Esophagus squamous epithelium (tissue), 5 donors: ENCODE results near the gene ADGRB3. TPM values are rescaled to one million over a fixed set of nuclear protein-coding genes. Genes with fewer than 3 reads are reported as not detected.

ENCODE experiments used
- DNase-seq: peaks from one replicate; lab custom pipeline; 2025; lab: John Stamatoyannopoulos, UW
- H3K27ac ChIP-seq, 4 donors: fragments of 200-600 bp; sonication (generic); one replicate each; pipeline ENCODE4 v1.5.1; 2016 to 2019; ENCODE audit warnings: mild to moderate bottlenecking in 1 of 4
- H3K27me3 ChIP-seq, 4 donors: fragments of 200-600 bp; sonication (generic); 1 replicate in 3 of 4; 2 replicates in 1 of 4; pipeline versions ENCODE4 v1.5.1 to v1.6.0; 2017 to 2021; ENCODE audit warnings: antibody characterized with exemption in 1 of 4
- H3K36me3 ChIP-seq, 3 donors: fragments of 200-600 bp; sonication (generic); one replicate each; pipeline ENCODE4 v1.5.1; 2016 to 2019
- H3K4me1 ChIP-seq, 3 donors: fragments of 200-600 bp; sonication (generic); one replicate each; pipeline ENCODE4 v1.5.1; 2017 to 2019
- H3K4me3 ChIP-seq, 4 donors: fragments of 200-600 bp; sonication (generic); 1 replicate in 3 of 4; 2 replicates in 1 of 4; pipeline ENCODE4 v1.5.1; 2016 to 2019; ENCODE audit warnings: mild to moderate bottlenecking in 2 of 4, moderate library complexity in 1 of 4
- H3K9me3 ChIP-seq, 3 donors: fragments of 200-600 bp; sonication (generic); one replicate each; pipeline ENCODE4 v1.5.1; 2016 to 2019
- CTCF ChIP-seq, 6 experiments: fragments of 450-650 bp in 4 of 6; fragments of 200-600 bp in 2 of 6; sonication (generic) in 2 of 6; IDR thresholded peaks; one replicate each; pipeline ENCODE4 v1.5.1; 2016 to 2019; ENCODE audit warnings: antibody characterized with exemption in 6 of 6, mild to moderate bottlenecking in 4 of 6, moderate library complexity in 4 of 6
- POLR2A ChIP-seq, 4 donors: fragments of 450-650 bp; IDR thresholded peaks; one replicate each; pipeline ENCODE4 v1.6.1; 2017; ENCODE audit warnings: antibody characterized with exemption in 4 of 4, mild to moderate bottlenecking in 4 of 4, moderate library complexity in 3 of 4
- WGBS, 2 donors: methylation state at CpG; one replicate each; pipeline ENCODE4 v1.1.5; 2018; 5-methylcytosine and 5-hydroxymethylcytosine counted together
- intact Hi-C: fragments of 100-400 bp; cut with DNase I; formaldehyde crosslinking; loops from one replicate; pipeline ENCODE4 v1.15.0; 2022
- total RNA-seq, 4 donors: library from RNA; depleted of rRNA; stranded (reverse); fragments of >200 nt; gene quantifications; one replicate each; pipeline ENCODE4 v1.1.0, GENCODE V29; 2016
- donor health status: DM: yes; HTN: yes; CAD: no.

The ADGRB3 gene
- total RNA-seq, 4 donors from 2014 or later, result 0.04 to 1.1 (median 0.32) TPM

- WGBS, 2 donors, result 55 to 64% methylated on average over 2 of the region's 2 CpGs
- TF ChIP-seq POLR2A (IDR thresholded peaks at IDR 0.05), result no peak
- no peak for TF ChIP-seq CTCF (IDR thresholded peaks at IDR 0.05)
- Histone ChIP-seq H3K4me3 (no peak overlapping the region), H3K9me3 (no peaks in the 10 kb centered on the region), H3K36me3 (no peaks in the 10 kb centered on the region), H3K4me1 (no peaks in the 10 kb centered on the region), H3K27ac (no peak overlapping the region), H3K27me3 (no peaks in the 10 kb centered on the region)
- DNase-seq, result no peak
- intact Hi-C loops, result no loop called here
Measured at GRCh38 chr6:68958327-68958726, 323.2 kb downstream of the ADGRB3 start.

- 38 to 39% methylated on average over 11 of the region's 11 CpGs for WGBS, 2 donors
- TF ChIP-seq POLR2A (IDR thresholded peaks at IDR 0.05) (no peak), CTCF (IDR thresholded peaks at IDR 0.05) (peak; percentile 31 to 80 (median 65))
- Histone ChIP-seq H3K36me3 (no peaks in the 10 kb centered on the region), H3K4me3 (no peak overlapping the region), H3K27ac (no peak overlapping the region), H3K4me1 (no peaks in the 10 kb centered on the region), H3K9me3 (no peaks in the 10 kb centered on the region), H3K27me3 (no peaks in the 10 kb centered on the region)
- intact Hi-C loops, result no loop called here
- DNase-seq, result no peak
Measured at GRCh38 chr6:68967549-68968300, 332.6 kb downstream of the ADGRB3 start.

GRCh38 chr6:68968301-68968649 lies 333.2 kb downstream of the ADGRB3 start:
- no peaks in the 10 kb centered on the region for H3K27me3 ChIP-seq
- WGBS, 2 donors, result 3 to 4% methylated on average over 4 of the region's 4 CpGs
- no peaks in the 10 kb centered on the region for H3K4me1 ChIP-seq
- H3K9me3 ChIP-seq, result no peaks in the 10 kb centered on the region
- intact Hi-C loops, result no loop called here
- no peak for TF ChIP-seq POLR2A (IDR thresholded peaks at IDR 0.05)
- no peak for TF ChIP-seq CTCF (IDR thresholded peaks at IDR 0.05)
- DNase-seq, result no peak
- H3K36me3 ChIP-seq, result no peaks in the 10 kb centered on the region
- H3K27ac ChIP-seq, result no peak overlapping the region
- no peak overlapping the region for H3K4me3 ChIP-seq

GRCh38 chr6:68973066-68973465 lies 338.0 kb downstream of the ADGRB3 start:
- Histone ChIP-seq H3K9me3 (no peaks in the 10 kb centered on the region), H3K4me3 (no peak overlapping the region), H3K27ac (no peak overlapping the region), H3K36me3 (no peaks in the 10 kb centered on the region), H3K27me3 (no peaks in the 10 kb centered on the region), H3K4me1 (no peaks in the 10 kb centered on the region)
- no peak for DNase-seq
- intact Hi-C loops, result no loop called here
- TF ChIP-seq POLR2A (IDR thresholded peaks at IDR 0.05), result no peak
- no peak for TF ChIP-seq CTCF (IDR thresholded peaks at IDR 0.05)

GRCh38 chr6:68975064-68975463 lies 340.0 kb downstream of the ADGRB3 start:
- Histone ChIP-seq H3K9me3 (no peaks in the 10 kb centered on the region), H3K4me3 (no peak overlapping the region), H3K27me3 (no peaks in the 10 kb centered on the region), H3K27ac (no peak overlapping the region), H3K36me3 (no peaks in the 10 kb centered on the region), H3K4me1 (no peaks in the 10 kb centered on the region)
- whole genome bisulfite sequencing, 2 donors, result 25 to 26% methylated on average over 2 of the region's 2 CpGs
- TF ChIP-seq CTCF (IDR thresholded peaks at IDR 0.05) (no peak), POLR2A (IDR thresholded peaks at IDR 0.05) (no peak)
- no peak for DNase-seq
- intact Hi-C loops, result no loop called here
